Loucy (cell line): ENCODE data around the gene IP6K2.
"Not testable (repeated sequence)": the region's sequence is repeated elsewhere in the genome, so short reads cannot be mapped to it uniquely, and the experiment has no call there.

ENCODE experiments used
- H2AFZ ChIP-seq: fragments of 200-600 bp; sonication (generic); 2 replicates; pipeline ENCODE4 v1.6.0; 2016; ENCODE audit warnings: antibody characterized with exemption, mild to moderate bottlenecking, low read length, moderate library complexity
- H3F3A ChIP-seq: fragments of 200-600 bp; 2 replicates; pipeline ENCODE4 v1.6.0; 2016; ENCODE audit warnings: antibody characterized with exemption, low read depth, mild to moderate bottlenecking
- H3K27me3 ChIP-seq: fragments of 200-600 bp; sonication (generic); 2 replicates; pipeline ENCODE4 v1.6.1; 2014; ENCODE audit warnings: low read length, mild to moderate bottlenecking; ENCODE audit not compliant: insufficient read depth, poor library complexity, severe bottlenecking
- H3K36me3 ChIP-seq: fragments of 200-600 bp; sonication (generic); 2 replicates; pipeline ENCODE4 v1.6.1; 2016; ENCODE audit warnings: low read length; ENCODE audit not compliant: insufficient read depth
- H3K4me1 ChIP-seq: fragments of 200-600 bp; sonication (generic); 2 replicates; pipeline ENCODE4 v1.5.1; 2014; ENCODE audit warnings: low read length, mild to moderate bottlenecking; ENCODE audit not compliant: insufficient read depth, poor library complexity, severe bottlenecking
- H3K4me2 ChIP-seq: fragments of 200-600 bp; sonication (generic); 2 replicates; pipeline ENCODE4 v1.6.0; 2014; ENCODE audit warnings: antibody characterized with exemption, low read length, low read depth, mild to moderate bottlenecking; ENCODE audit not compliant: poor library complexity, severe bottlenecking
- H3K4me3 ChIP-seq: fragments of 200-600 bp; sonication (generic); 2 replicates; pipeline ENCODE4 v1.5.1; 2014; ENCODE audit warnings: low read length, mild to moderate bottlenecking, mixed read lengths; ENCODE audit not compliant: poor library complexity, severe bottlenecking
- H3K79me2 ChIP-seq: fragments of 200-600 bp; sonication (generic); 2 replicates; pipeline ENCODE4 v1.6.1; 2014; ENCODE audit warnings: low read length; ENCODE audit not compliant: insufficient read depth
- H3K9ac ChIP-seq: fragments of 200-600 bp; sonication (generic); 2 replicates; pipeline ENCODE4 v1.6.0; 2014; ENCODE audit warnings: mild to moderate bottlenecking, low read depth, low read length, moderate library complexity; ENCODE audit not compliant: poor library complexity, severe bottlenecking
- H3K9me2 ChIP-seq: fragments of 200-600 bp; sonication (generic); replicated peaks from 2 replicates; pipeline ENCODE4 v1.6.1; 2016; ENCODE audit warnings: low read depth, low read length, mixed read lengths
- H3K9me3 ChIP-seq: fragments of 200-600 bp; sonication (generic); 2 replicates; pipeline ENCODE4 v1.6.1; 2014; ENCODE audit warnings: mild to moderate bottlenecking, antibody characterized with exemption, low read length, low read depth; ENCODE audit not compliant: insufficient read depth
- H4K20me1 ChIP-seq: fragments of 200-600 bp; sonication (generic); 2 replicates; pipeline ENCODE4 v1.6.0; 2014; ENCODE audit warnings: antibody characterized with exemption, low read length, mild to moderate bottlenecking; ENCODE audit not compliant: insufficient read depth, poor library complexity, severe bottlenecking
- CTCF ChIP-seq: fragments of 200-600 bp; sonication (generic); conservative IDR thresholded peaks from 2 replicates; pipeline ENCODE4 v1.5.1; 2014; ENCODE audit warnings: mild to moderate bottlenecking, antibody characterized with exemption, low read length
- EZH2phosphoT487 ChIP-seq: fragments of 200-600 bp; IDR thresholded peaks from 2 replicates; pipeline ENCODE4 v1.6.1; 2018; ENCODE audit warnings: antibody characterized with exemption, mild to moderate bottlenecking, moderate library complexity, borderline replicate concordance

Gene IP6K2

GRCh38 chr3:48727511-48727910 lies 10.5 kb upstream of the IP6K2 start:
- H3K4me1 ChIP-seq = no peaks in the 10 kb centered on the region

GRCh38 chr3:48725185-48725855 lies 8.3 kb upstream of the IP6K2 start:
- H3K36me3 ChIP-seq, H4K20me1 ChIP-seq, H3K9me3 ChIP-seq, H3K27me3 ChIP-seq, H3K4me3 ChIP-seq, H3K9ac ChIP-seq, H3K9me2 ChIP-seq, H3K4me1 ChIP-seq, H3K4me2 ChIP-seq, H3F3A ChIP-seq, H3K79me2 ChIP-seq, H2AFZ ChIP-seq: not testable (repeated sequence)

More at GRCh38 chr3:48727511-48727910, 10.5 kb upstream of the IP6K2 start:
- H3K9ac ChIP-seq = no peak overlapping the region
- no peaks in the 10 kb centered on the region for H3F3A ChIP-seq
- H3K27me3 ChIP-seq = no peaks in the 10 kb centered on the region
- no peaks in the 10 kb centered on the region for H3K9me2 ChIP-seq
- no peak overlapping the region for H2AFZ ChIP-seq
- no peak overlapping the region for H3K4me2 ChIP-seq
- no peaks in the 10 kb centered on the region for H3K36me3 ChIP-seq
- no peaks in the 10 kb centered on the region for H3K9me3 ChIP-seq
- H4K20me1 ChIP-seq = no peaks in the 10 kb centered on the region
- no peaks in the 10 kb centered on the region for H3K79me2 ChIP-seq
- no peak overlapping the region for H3K4me3 ChIP-seq
- TF ChIP-seq CTCF = no peak
- TF ChIP-seq EZH2phosphoT487 = no peak

GRCh38 chr3:48723725-48724124 lies 6.7 kb upstream of the IP6K2 start:
- H3F3A ChIP-seq = no peaks in the 10 kb centered on the region
- H3K4me2 ChIP-seq = no peak overlapping the region
- no peak overlapping the region for H3K9ac ChIP-seq
- H4K20me1 ChIP-seq = no peaks in the 10 kb centered on the region
- H3K27me3 ChIP-seq = no peaks in the 10 kb centered on the region
- H3K4me1 ChIP-seq = no peaks in the 10 kb centered on the region
- H3K9me2 ChIP-seq = no peaks in the 10 kb centered on the region
- TF ChIP-seq CTCF = no peak
- no peak for TF ChIP-seq EZH2phosphoT487
- no peak overlapping the region for H3K4me3 ChIP-seq
- no peaks in the 10 kb centered on the region for H3K9me3 ChIP-seq
- no peaks in the 10 kb centered on the region for H3K79me2 ChIP-seq
- no peak overlapping the region for H2AFZ ChIP-seq
- H3K36me3 ChIP-seq = no peaks in the 10 kb centered on the region

- not testable (repeated sequence) for H3K4me2 ChIP-seq, H3K27me3 ChIP-seq, H3K4me1 ChIP-seq, H2AFZ ChIP-seq, H3F3A ChIP-seq, H3K9me3 ChIP-seq, H3K4me3 ChIP-seq, H3K9ac ChIP-seq, H4K20me1 ChIP-seq, H3K79me2 ChIP-seq, H3K9me2 ChIP-seq, H3K36me3 ChIP-seq
These were observed 6.3 kb upstream of the IP6K2 start for GRCh38 chr3:48723293-48723692.
